BE2C (cell line): Measurements from ENCODE around the gene GPR152.
"Not testable (repeated sequence)": the region's sequence is repeated elsewhere in the genome, so short reads cannot be mapped to it uniquely, and the experiment has no call there.

Experiments
- DNase-seq: peaks from one replicate; pipeline ENCODE4 v3.0.0-alpha.2; 2020
- H3K27me3 ChIP-seq: fragments of 250-450 bp; sonication (Bioruptor Pico); 2 replicates; pipeline ENCODE4 v1.5.1; 2020; ENCODE audit warnings: mild to moderate bottlenecking
- H3K36me3 ChIP-seq: fragments of 250-450 bp; sonication (Bioruptor Pico); 2 replicates; pipeline ENCODE4 v1.5.1; 2020; ENCODE audit warnings: mild to moderate bottlenecking
- H3K4me1 ChIP-seq: fragments of 250-450 bp; sonication (Bioruptor Pico); 2 replicates; pipeline ENCODE4 v1.5.1; 2020
- H3K4me3 ChIP-seq: 2 replicates; pipeline ENCODE4 v1.5.1; 2011; ENCODE audit warnings: low read depth, low read length
- H3K9me3 ChIP-seq: fragments of 250-450 bp; sonication (Bioruptor Pico); 2 replicates; pipeline ENCODE4 v1.5.1; 2020
- TF ChIP-seq, protein P1 (sequence below): IDR thresholded peaks from 2 replicates; pipeline ENCODE4 v1.5.1; 2012; ENCODE audit warnings: mild to moderate bottlenecking, low read depth, low read length

Gene GPR152

DNA sequence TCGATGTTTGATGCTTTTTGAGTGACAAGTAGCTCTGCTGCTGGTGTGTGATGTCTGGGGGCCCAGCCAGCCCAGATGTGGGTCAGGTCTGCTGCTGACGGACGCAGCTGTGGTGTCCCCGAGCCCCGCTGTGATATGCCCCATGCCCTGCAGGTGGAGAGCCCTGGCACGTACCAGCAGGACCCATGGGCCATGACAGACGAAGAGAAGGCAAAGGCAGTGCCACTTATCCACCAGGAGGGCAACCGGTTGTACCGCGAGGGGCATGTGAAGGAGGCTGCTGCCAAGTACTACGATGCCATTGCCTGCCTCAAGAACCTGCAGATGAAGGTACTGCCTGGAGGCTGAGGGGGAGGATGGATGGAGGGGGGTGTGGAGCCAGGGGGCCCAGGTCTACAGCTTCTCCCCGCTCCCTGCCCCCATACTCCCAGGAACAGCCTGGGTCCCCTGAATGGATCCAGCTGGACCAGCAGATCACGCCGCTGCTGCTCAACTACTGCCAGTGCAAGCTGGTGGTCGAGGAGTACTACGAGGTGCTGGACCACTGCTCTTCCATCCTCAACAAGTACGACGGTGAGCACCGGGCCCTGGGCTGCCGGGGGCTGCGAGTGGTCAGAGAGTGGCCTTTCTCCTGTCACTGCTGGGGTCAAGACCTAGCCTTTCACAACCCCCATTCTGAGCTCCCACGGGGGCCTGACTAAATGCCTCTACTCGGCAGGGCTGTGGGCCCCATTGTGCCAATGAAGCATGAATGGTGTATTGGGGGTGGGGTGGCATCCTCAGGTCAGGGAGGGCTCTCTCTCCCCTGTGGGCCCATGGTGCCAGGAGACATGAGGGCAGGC, 37.6 kb upstream of the GPR152 start:
- Histone ChIP-seq H3K4me1 (no peaks in the 10 kb centered on the region), H3K4me3 (no peak overlapping the region), H3K27me3 (no peaks in the 10 kb centered on the region), H3K9me3 (no peaks in the 10 kb centered on the region), H3K36me3 (peaks cover 9% of the 10 kb centered on the region)
- no peak for DNase-seq
- TF ChIP-seq, protein P1, sequence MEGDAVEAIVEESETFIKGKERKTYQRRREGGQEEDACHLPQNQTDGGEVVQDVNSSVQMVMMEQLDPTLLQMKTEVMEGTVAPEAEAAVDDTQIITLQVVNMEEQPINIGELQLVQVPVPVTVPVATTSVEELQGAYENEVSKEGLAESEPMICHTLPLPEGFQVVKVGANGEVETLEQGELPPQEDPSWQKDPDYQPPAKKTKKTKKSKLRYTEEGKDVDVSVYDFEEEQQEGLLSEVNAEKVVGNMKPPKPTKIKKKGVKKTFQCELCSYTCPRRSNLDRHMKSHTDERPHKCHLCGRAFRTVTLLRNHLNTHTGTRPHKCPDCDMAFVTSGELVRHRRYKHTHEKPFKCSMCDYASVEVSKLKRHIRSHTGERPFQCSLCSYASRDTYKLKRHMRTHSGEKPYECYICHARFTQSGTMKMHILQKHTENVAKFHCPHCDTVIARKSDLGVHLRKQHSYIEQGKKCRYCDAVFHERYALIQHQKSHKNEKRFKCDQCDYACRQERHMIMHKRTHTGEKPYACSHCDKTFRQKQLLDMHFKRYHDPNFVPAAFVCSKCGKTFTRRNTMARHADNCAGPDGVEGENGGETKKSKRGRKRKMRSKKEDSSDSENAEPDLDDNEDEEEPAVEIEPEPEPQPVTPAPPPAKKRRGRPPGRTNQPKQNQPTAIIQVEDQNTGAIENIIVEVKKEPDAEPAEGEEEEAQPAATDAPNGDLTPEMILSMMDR: no peak

DNA sequence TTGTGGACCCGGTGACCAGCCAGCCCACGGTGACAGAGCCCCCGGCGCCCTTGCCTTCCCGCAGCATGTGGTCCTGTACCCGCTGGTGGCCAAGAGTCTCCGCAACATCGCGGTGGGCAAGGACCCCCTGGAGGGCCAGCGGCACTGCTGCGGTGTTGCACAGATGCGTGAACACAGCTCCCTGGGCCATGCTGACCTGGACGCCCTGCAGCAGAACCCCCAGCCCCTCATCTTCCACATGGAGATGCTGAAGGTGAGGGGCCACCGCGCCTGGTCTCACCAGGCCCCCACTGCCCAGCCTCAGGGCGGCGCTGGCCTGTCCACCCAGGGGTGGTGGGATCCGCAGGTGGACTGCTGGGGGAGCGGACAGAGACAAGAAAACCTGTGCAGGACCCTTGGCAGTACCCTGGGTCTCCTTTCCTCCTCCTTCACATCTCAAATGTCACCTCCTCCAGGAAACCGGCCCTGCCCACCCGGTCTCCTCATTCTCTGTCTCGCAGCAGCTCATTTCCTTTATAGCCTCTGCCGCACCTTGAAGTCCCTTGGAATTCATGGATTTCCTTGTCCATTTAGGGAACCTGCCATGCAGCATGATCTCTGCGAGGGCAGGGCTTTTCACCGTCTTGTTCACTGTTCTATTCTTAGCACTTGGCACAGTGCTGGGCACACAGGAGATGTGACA, 36.8 kb upstream of the GPR152 start:
- TF ChIP-seq, protein P1: no peak

DNA sequence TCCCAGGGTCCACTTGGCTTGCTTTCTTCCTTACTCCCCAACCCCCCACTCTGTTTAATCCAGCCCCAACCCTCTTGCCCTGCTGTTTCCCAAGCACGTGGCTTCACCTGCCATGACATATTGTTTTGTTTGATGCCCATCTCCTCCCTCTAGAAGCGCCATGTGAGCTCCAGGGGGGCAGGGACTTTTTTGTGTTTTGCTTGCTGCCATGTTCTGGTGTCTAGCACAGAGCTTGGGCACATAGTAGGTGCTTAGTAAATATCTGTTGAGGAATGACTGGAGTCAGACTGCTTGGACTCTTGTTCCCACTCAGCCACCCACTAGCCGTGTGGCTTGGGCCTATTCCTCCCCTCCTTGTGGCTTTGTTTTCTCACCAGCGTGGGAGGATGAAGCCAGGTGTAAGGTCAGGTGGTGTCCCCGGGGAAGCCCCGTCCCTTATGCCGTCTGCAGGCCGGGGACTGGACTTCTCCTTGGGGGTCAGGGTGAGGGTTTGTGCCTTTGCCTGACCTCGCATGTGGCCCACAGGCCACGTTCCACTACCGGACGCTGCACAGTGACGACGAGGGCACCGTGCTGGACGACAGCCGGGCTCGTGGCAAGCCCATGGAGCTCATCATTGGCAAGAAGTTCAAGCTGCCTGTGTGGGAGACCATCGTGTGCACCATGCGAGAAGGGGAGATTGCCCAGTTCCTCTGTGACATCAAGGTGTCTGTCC, 34.1 kb upstream of the GPR152 start:
- Histone ChIP-seq H3K27me3 (no peaks in the 10 kb centered on the region), H3K4me3 (no peak overlapping the region), H3K9me3 (0 out of 2 replicates have a peak, but pooled peaks cover 8% of the 10 kb centered on the region), H3K36me3 (peaks cover 9% of the 10 kb centered on the region), H3K4me1 (no peaks in the 10 kb centered on the region)
- TF ChIP-seq, protein P1: no peak
- no peak for DNase-seq

More for the DNA sequence above, 36.8 kb upstream of the GPR152 start:
- DNase-seq: no peak
- peaks cover 9% of the 10 kb centered on the region for H3K36me3 ChIP-seq
- H3K4me1 ChIP-seq: no peaks in the 10 kb centered on the region
- no peaks in the 10 kb centered on the region for H3K9me3 ChIP-seq
- no peak overlapping the region for H3K4me3 ChIP-seq
- no peaks in the 10 kb centered on the region for H3K27me3 ChIP-seq

DNA sequence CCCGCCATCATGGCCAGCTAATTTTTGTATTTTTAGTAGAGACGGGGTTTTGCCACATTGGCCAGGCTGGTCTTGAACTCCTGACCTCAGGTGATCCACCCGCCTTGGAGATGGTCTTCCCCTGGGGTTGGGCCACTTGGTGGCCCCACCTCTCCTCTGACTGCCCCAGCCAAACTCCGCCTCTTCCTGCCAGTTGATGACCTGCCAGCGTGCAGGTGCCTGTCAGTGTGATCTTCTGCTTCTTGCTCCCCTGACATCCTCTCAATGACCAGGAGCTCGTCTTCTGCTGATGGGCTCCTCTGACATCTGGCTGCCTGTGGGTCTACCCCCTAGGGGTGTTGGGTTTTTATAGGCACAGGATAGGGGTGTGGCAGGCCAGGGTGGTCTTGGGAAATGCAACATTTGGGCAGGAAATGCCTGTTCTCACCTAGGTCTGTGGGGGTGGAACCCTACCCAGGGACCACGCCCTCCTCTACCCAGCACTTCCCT, 33.4 kb upstream of the GPR152 start:
- not testable (repeated sequence) for H3K36me3 ChIP-seq, H3K27me3 ChIP-seq, H3K9me3 ChIP-seq, H3K4me1 ChIP-seq, H3K4me3 ChIP-seq, DNase-seq

DNA sequence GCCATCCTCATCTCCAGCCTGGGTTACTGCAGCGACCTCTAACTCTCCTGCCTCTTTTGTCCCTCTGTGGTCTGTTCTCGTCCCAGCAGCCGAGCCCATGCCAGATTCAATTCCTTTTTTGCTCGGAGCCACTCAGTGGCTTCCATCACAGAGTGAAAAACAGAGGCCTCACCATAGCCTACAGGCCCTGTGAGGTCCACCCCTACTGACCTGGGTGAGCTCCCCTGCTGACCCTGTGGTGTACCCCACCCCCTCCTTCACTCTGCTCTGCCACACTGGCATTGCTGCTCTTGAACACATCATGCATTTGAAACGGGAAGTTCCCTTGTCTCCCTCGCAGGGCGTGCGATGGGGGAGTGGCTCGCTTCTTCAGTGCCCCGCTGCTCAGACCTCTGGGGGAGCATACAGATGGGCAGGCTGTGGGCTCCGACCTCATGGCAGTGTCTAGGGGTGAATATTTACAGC, 32.4 kb upstream of the GPR152 start:
- no peak for DNase-seq
- H3K27me3 ChIP-seq: no peaks in the 10 kb centered on the region
- peaks cover 3% of the 10 kb centered on the region for H3K36me3 ChIP-seq
- H3K4me3 ChIP-seq: no peak overlapping the region
- H3K9me3 ChIP-seq: 0 out of 2 replicates have a peak, but pooled peaks cover 8% of the 10 kb centered on the region
- no peaks in the 10 kb centered on the region for H3K4me1 ChIP-seq
- TF ChIP-seq, protein P1: no peak
